Neuronal stem cell (in vitro differentiated cells): Measurements from ENCODE around the gene AGAP1.

Source experiments
- DNase-seq: peaks from one replicate; pipeline ENCODE4 v3.0.0-alpha.2; 2013; ENCODE audit warnings: low spot score
- H2AFZ ChIP-seq: one replicate; pipeline ENCODE4 v1.6.1; 2013; ENCODE audit warnings: mild to moderate bottlenecking, low read length, inconsistent platforms
- H2AK5ac ChIP-seq: 2 replicates; pipeline ENCODE4 v1.6.1; 2013; ENCODE audit warnings: low read depth, mild to moderate bottlenecking, inconsistent platforms, low read length, moderate library complexity, mixed read lengths
- H2BK120ac ChIP-seq: 2 replicates; pipeline ENCODE4 v1.6.1; 2013; ENCODE audit warnings: low read depth, mild to moderate bottlenecking, inconsistent platforms, low read length, moderate library complexity, mixed read lengths
- H2BK12ac ChIP-seq: one replicate; pipeline ENCODE4 v1.6.1; 2013; ENCODE audit warnings: low read length, inconsistent platforms
- H2BK15ac ChIP-seq: 2 replicates; pipeline ENCODE4 v1.6.1; 2013; ENCODE audit warnings: mild to moderate bottlenecking, low read length, inconsistent platforms, mixed read lengths
- H2BK5ac ChIP-seq: one replicate; pipeline ENCODE4 v1.6.1; 2013; ENCODE audit warnings: inconsistent platforms, mild to moderate bottlenecking, low read length, moderate library complexity
- H3K14ac ChIP-seq: one replicate; pipeline ENCODE4 v1.6.1; 2013; ENCODE audit warnings: low read length, inconsistent platforms
- H3K18ac ChIP-seq: 2 replicates; pipeline ENCODE4 v1.6.1; 2013; ENCODE audit warnings: low read length, inconsistent platforms
- H3K23ac ChIP-seq: 2 replicates; pipeline ENCODE4 v1.6.1; 2013; ENCODE audit warnings: low read depth, mild to moderate bottlenecking, mixed read lengths, low read length, inconsistent platforms; ENCODE audit not compliant: poor library complexity
- H3K27ac ChIP-seq: replicated peaks from 3 replicates; pipeline ENCODE4 v1.5.1; 2013; ENCODE audit warnings: low read length, inconsistent platforms
- H3K27me3 ChIP-seq, 3 experiments: 2 replicates each; pipeline ENCODE4 v1.6.1; 2013; ENCODE audit warnings: low read length in 3 of 3, mild to moderate bottlenecking in 2 of 3, inconsistent platforms in 1 of 3, low read depth in 1 of 3, mixed read lengths in 1 of 3, moderate library complexity in 1 of 3; ENCODE audit not compliant: control insufficient read depth in 3 of 3, insufficient read depth in 3 of 3
- H3K36me3 ChIP-seq, 2 donors: replicated peaks in 1 of 2; 2 replicates each; pipeline ENCODE4 v1.6.1; 2013; ENCODE audit warnings: low read length in 2 of 2; ENCODE audit not compliant: control insufficient read depth in 2 of 2, insufficient read depth in 2 of 2
- H3K4ac ChIP-seq: 2 replicates; pipeline ENCODE4 v1.6.1; 2013; ENCODE audit warnings: inconsistent platforms, mild to moderate bottlenecking, low read length, moderate library complexity
- H3K4me1 ChIP-seq, 2 donors: 1 replicate in 1 of 2; 2 replicates in 1 of 2; pipeline ENCODE4 v1.6.1; 2013; ENCODE audit warnings: low read length in 2 of 2, low read depth in 1 of 2; ENCODE audit not compliant: control insufficient read depth in 2 of 2, insufficient read depth in 1 of 2
- H3K4me2 ChIP-seq: one replicate; pipeline ENCODE4 v1.6.1; 2013; ENCODE audit warnings: mild to moderate bottlenecking, low read length, inconsistent platforms; ENCODE audit not compliant: insufficient read depth, poor library complexity, severe bottlenecking
- H3K4me3 ChIP-seq, 2 donors: 2 replicates each; pipeline ENCODE4 v1.5.1; 2013; ENCODE audit warnings: low read length in 2 of 2, mild to moderate bottlenecking in 2 of 2, inconsistent platforms in 1 of 2, moderate library complexity in 1 of 2
- H3K79me1 ChIP-seq: one replicate; pipeline ENCODE4 v1.6.1; 2013; ENCODE audit warnings: low read depth, mild to moderate bottlenecking, inconsistent platforms, low read length, moderate library complexity
- H3K9ac ChIP-seq: one replicate; pipeline ENCODE4 v1.6.1; 2013; ENCODE audit warnings: mild to moderate bottlenecking, low read depth, low read length, inconsistent platforms; ENCODE audit not compliant: poor library complexity
- H3K9me3 ChIP-seq, 2 donors: replicated peaks in 1 of 2; 2 replicates each; pipeline versions ENCODE3 to v1.6.1; 2013; ENCODE audit warnings: low read length in 2 of 2, mild to moderate bottlenecking in 2 of 2, inconsistent platforms in 1 of 2, low read depth in 1 of 2, mixed read lengths in 1 of 2, moderate library complexity in 1 of 2; ENCODE audit not compliant: control insufficient read depth in 2 of 2, insufficient read depth in 1 of 2
- H4K8ac ChIP-seq: one replicate; pipeline ENCODE4 v1.6.1; 2013; ENCODE audit warnings: low read depth, mild to moderate bottlenecking, inconsistent platforms, low read length, moderate library complexity
- H4K91ac ChIP-seq: one replicate; pipeline ENCODE4 v1.6.1; 2013; ENCODE audit warnings: low read length, low read depth, mild to moderate bottlenecking, inconsistent platforms; ENCODE audit not compliant: poor library complexity
- WGBS, 2 donors: extraction: QIAGEN DNeasy Blood & Tissue Kit; methylation state at CpG; one replicate each; pipeline ENCODE4 v1.1.7; 2013; ENCODE audit warnings: missing lambda C conversion rate in 2 of 2, mixed read lengths in 1 of 2; ENCODE audit not compliant: insufficient read length in 2 of 2, insufficient replicate concordance in 1 of 2; ENCODE audit errors: extremely low coverage in 2 of 2; 5-methylcytosine and 5-hydroxymethylcytosine counted together

AGAP1 gene

DNA sequence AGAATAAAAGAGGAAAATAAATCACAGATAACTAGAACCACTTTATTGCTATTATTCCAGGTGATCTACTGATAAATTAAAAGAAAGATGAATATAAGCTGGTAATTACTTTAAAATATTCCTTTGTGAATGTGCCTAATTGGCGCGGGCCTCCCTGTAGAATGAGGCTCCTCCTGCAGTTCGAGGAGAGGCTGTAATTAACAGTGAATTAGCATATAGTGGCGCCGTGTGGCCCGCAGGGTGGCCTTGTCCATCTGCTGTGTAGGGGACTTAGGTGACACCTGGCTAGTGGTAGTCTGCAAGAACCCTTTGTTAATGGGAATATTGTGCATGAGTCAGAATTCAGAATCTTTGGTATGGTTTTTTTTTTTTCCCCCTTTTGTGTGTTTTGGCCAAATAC lies 119.8 kb downstream of the AGAP1 start:
- H3K14ac ChIP-seq: no peak overlapping the region
- H2BK12ac ChIP-seq: no peak overlapping the region
- H3K4me2 ChIP-seq: no peak overlapping the region
- H3K27ac ChIP-seq: no peak overlapping the region
- no peak overlapping the region for H3K4me3 ChIP-seq
- no peaks in the 10 kb centered on the region for H3K9me3 ChIP-seq
- H3K18ac ChIP-seq: no peak overlapping the region
- no peak overlapping the region for H4K91ac ChIP-seq
- no peaks in the 10 kb centered on the region for H3K36me3 ChIP-seq
- peaks cover 4 to 12% of the 10 kb centered on the region in 2 donors for H3K4me1 ChIP-seq
- H4K8ac ChIP-seq: no peak overlapping the region
- H2BK5ac ChIP-seq: no peak overlapping the region
- H2AK5ac ChIP-seq: no peak overlapping the region
- H3K4ac ChIP-seq: no peak overlapping the region
- H3K23ac ChIP-seq: no peak overlapping the region
- no peaks in the 10 kb centered on the region for H3K27me3 ChIP-seq
- no peak for DNase-seq
- no peak overlapping the region for H2BK15ac ChIP-seq
- no peak overlapping the region for H3K9ac ChIP-seq
- peaks cover 10% of the 10 kb centered on the region for H3K79me1 ChIP-seq
- H2BK120ac ChIP-seq: no peak overlapping the region
- no peak overlapping the region for H2AFZ ChIP-seq
- no CpG with 5 or more reads among the region's 6 CpGs for WGBS, 2 donors

DNA sequence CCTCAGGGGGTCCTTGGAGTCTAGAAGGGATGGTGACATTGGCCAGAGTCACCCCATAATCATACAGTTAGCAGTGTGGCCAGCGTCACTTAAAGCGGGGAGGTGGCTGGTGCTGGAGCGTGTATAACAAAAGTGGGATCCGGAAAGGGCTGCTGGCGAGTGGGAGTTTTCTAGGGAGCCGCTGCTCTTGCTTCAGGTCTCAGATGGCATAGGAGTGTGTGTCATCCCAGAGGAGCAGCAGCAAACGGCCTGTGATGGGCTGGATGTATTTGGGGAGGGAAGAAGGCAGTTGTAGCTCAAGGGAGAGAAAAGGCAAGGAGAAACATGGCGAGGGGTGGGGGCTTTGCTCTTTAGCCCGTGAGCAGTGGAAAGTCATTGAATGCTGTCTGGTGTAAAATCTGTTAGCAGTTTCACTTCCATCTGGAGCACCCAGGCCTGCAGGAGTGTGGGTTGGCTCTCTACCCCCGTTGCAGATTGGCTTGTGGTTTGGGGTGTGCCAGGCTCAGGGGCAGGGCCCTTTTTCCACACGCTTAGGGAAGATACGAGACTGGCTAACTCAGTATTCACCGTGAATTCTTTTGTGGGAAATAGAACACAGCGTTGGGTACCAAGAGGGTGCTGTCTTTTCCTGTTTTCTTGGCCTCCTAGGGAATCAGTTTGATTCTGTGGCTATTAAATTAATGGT lies 120.5 kb downstream of the AGAP1 start:
- H3K27ac ChIP-seq: no peak overlapping the region
- no peak overlapping the region for H3K4me3 ChIP-seq

DNA sequence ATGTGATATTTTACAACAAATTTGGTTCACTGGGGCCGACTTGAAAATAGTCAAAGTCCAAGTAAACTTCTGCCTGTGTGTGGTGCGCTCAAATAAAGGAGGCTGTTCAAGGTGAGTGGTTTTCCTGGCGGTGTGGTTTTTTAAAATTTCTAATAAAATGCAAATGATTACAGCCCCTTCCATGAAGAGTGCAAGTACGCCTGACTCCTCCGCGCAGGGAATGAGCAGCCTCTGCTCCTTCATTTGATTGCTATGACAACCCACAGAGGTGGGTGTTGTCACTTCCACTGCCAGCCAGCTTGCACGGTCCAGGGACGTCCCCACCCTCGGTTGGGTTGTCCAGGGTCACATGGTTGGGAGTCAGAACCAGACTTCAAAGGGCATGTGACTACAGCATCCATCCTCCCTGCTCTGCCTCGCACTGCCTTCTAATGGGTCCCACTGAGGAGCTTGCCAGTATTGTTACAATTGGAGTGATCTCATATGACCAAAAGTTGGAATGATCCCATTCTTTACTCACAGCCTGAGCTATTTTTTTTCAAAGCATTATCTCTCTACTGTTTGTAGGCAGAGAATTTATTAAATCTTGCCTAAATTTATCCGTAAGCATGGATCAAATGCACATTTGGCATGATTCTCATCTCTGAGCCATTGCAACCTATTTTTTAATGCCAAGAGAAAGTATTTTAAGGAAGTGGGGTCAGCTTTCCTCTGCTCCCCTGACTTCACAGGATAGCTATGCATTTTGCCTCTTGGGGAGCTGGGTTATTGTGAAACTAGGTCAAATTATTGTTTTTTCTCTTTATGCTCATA lies 121.3 kb downstream of the AGAP1 start:
- Histone ChIP-seq H3K23ac (no peak overlapping the region), H2AK5ac (no peak overlapping the region), H2BK5ac (no peak overlapping the region), H4K91ac (no peak overlapping the region), H2BK15ac (no peak overlapping the region), H3K27ac (no peak overlapping the region), H3K14ac (no peak overlapping the region), H3K36me3 (no peaks in the 10 kb centered on the region), H3K4ac (no peak overlapping the region), H3K18ac (no peak overlapping the region), H4K8ac (no peak overlapping the region), H2AFZ (no peak overlapping the region), H3K4me1 (peaks cover 4 to 12% of the 10 kb centered on the region in 2 donors), H3K9me3 (no peaks in the 10 kb centered on the region), H3K4me3 (peak overlapping the region in 1 of 2 donors; percentile 51), H2BK12ac (no peak overlapping the region), H3K4me2 (no peak overlapping the region), H3K79me1 (peaks cover 10% of the 10 kb centered on the region), H3K27me3 (no peaks in the 10 kb centered on the region), H2BK120ac (no peak overlapping the region), H3K9ac (no peak overlapping the region)
- DNase-seq: no peak
- WGBS, 2 donors: no CpG with 5 or more reads among the region's 11 CpGs

More for the DNA sequence above, 120.5 kb downstream of the AGAP1 start:
- Histone ChIP-seq H2AK5ac (no peak overlapping the region), H3K4me1 (peaks cover 4 to 12% of the 10 kb centered on the region in 2 donors), H3K18ac (peak overlapping the region; percentile 17), H4K8ac (no peak overlapping the region), H3K79me1 (peaks cover 10% of the 10 kb centered on the region), H2BK12ac (no peak overlapping the region), H2BK15ac (no peak overlapping the region), H2AFZ (no peak overlapping the region), H3K36me3 (no peaks in the 10 kb centered on the region), H3K23ac (no peak overlapping the region), H3K4me2 (no peak overlapping the region), H3K27me3 (no peaks in the 10 kb centered on the region), H3K9ac (no peak overlapping the region), H2BK120ac (no peak overlapping the region), H3K14ac (no peak overlapping the region), H4K91ac (no peak overlapping the region), H2BK5ac (no peak overlapping the region), H3K4ac (no peak overlapping the region), H3K9me3 (no peaks in the 10 kb centered on the region)
- DNase-seq: no peak
- no CpG with 5 or more reads among the region's 14 CpGs for WGBS, 2 donors

DNA sequence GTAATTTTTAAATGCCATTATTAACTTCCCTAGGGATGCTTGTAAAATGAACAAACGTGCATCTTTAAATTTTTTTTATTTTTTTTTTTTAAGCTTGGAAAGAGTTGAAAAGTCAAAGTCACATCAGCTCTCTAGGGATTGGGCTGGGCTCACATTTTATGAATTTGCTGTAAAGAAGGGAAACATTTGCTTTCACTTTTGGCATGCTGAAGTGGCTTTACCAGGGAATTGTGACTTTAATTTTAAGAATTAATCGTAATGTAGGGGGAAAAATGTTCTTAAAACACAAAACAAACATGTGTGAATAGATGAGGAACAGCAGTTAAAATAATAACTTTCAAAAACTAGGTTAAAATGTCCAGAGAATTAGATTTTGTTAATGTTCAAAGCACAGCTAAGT lies 123.0 kb downstream of the AGAP1 start:
- Histone ChIP-seq H3K4me2 (no peak overlapping the region), H3K14ac (no peak overlapping the region), H2BK120ac (no peak overlapping the region), H2BK15ac (no peak overlapping the region), H3K27me3 (no peaks in the 10 kb centered on the region), H3K4ac (no peak overlapping the region), H3K27ac (no peak overlapping the region), H3K9ac (no peak overlapping the region), H3K9me3 (no peaks in the 10 kb centered on the region), H3K36me3 (no peaks in the 10 kb centered on the region), H3K4me3 (no peak overlapping the region), H4K91ac (no peak overlapping the region), H2BK5ac (no peak overlapping the region), H3K79me1 (peaks cover 4% of the 10 kb centered on the region), H2AK5ac (no peak overlapping the region), H2BK12ac (no peak overlapping the region), H3K18ac (no peak overlapping the region), H3K4me1 (peaks cover 5 to 14% of the 10 kb centered on the region in 2 donors), H3K23ac (no peak overlapping the region), H2AFZ (no peak overlapping the region), H4K8ac (no peak overlapping the region)
- no CpG with 5 or more reads among the region's 2 CpGs for WGBS, 2 donors
- DNase-seq: no peak
